Uterus (tissue), 4 donors: ENCODE measurements around the gene NETO2. TPM values are rescaled to one million over a fixed set of nuclear protein-coding genes. Genes with fewer than 3 reads are reported as not detected.

Source experiments
- DNase-seq, 2 donors: peaks; one replicate each; pipeline ENCODE4 v3.0.0-alpha.2; 2019 to 2020
- H3K27ac ChIP-seq, 2 donors: fragments of 200-600 bp; sonication (generic); 1 replicate in 1 of 2; 2 replicates in 1 of 2; pipeline ENCODE4 v1.5.1; 2016 to 2018
- H3K27me3 ChIP-seq, 2 donors: fragments of 200-600 bp; sonication (generic); one replicate each; pipeline ENCODE4 v1.5.1; 2018 to 2019; ENCODE audit warnings: control low read depth in 1 of 2
- H3K36me3 ChIP-seq, 2 donors: fragments of 200-600 bp; sonication (generic); one replicate each; pipeline ENCODE4 v1.5.1; 2019; ENCODE audit warnings: control low read depth in 1 of 2
- H3K4me1 ChIP-seq, 2 donors: fragments of 200-600 bp; sonication (generic); one replicate each; pipeline ENCODE4 v1.5.1; 2018 to 2019; ENCODE audit warnings: control low read depth in 1 of 2
- H3K4me3 ChIP-seq, 2 donors: fragments of 200-600 bp; sonication (generic); 1 replicate in 1 of 2; 2 replicates in 1 of 2; pipeline ENCODE4 v1.5.1; 2018 to 2019; ENCODE audit warnings: mild to moderate bottlenecking in 1 of 2
- H3K9me3 ChIP-seq, 2 donors: fragments of 200-600 bp; sonication (generic); one replicate each; pipeline ENCODE4 v1.5.1; 2019; ENCODE audit warnings: control low read depth in 1 of 2
- CTCF ChIP-seq, 4 experiments: fragments of 200-600 bp in 2 of 4; fragments of 450-650 bp in 2 of 4; sonication (generic) in 2 of 4; IDR thresholded peaks; one replicate each; pipeline ENCODE4 v1.5.1; 2016 to 2019; ENCODE audit warnings: antibody characterized with exemption in 4 of 4, mild to moderate bottlenecking in 2 of 4, moderate library complexity in 1 of 4
- POLR2A ChIP-seq, 2 donors: fragments of 450-650 bp; IDR thresholded peaks; one replicate each; pipeline ENCODE4 v1.6.1; 2016; ENCODE audit warnings: antibody characterized with exemption in 2 of 2, mild to moderate bottlenecking in 1 of 2, moderate library complexity in 1 of 2
- intact Hi-C: fragments of 100-400 bp; cut with DNase I; formaldehyde crosslinking; loops from one replicate; pipeline ENCODE4 v1.15.1; 2023; ENCODE audit warnings: low total_unique reads
- total RNA-seq, 4 donors: library from RNA; depleted of rRNA in 3 of 4; stranded (reverse); fragments of >200 nt in 3 of 4; gene quantifications; one replicate each; pipeline versions ENCODE4 v1.1.0 to v1.2.4, GENCODE V29; 2014 to 2023
- donor health status: DM: yes; HTN: yes; CAD: no.

Gene NETO2
- total RNA-seq, 4 donors from 2014 or later: 0.55 to 14.3 (median 5.0) TPM

- Histone ChIP-seq H3K9me3 (no peaks in the 10 kb centered on the region), H3K36me3 (no peaks in the 10 kb centered on the region), H3K27ac (no peak overlapping the region), H3K4me3 (no peak overlapping the region), H3K27me3 (no peaks in the 10 kb centered on the region), H3K4me1 (no peaks in the 10 kb centered on the region)
- no peak for DNase-seq
- TF ChIP-seq POLR2A (IDR thresholded peaks at IDR 0.05): no peak
- no peak for TF ChIP-seq CTCF (IDR thresholded peaks at IDR 0.05)
- intact Hi-C loops: no loop called here
These were observed 89.4 kb downstream of the NETO2 start for GRCh38 chr16:47054306-47054705.

DNA sequence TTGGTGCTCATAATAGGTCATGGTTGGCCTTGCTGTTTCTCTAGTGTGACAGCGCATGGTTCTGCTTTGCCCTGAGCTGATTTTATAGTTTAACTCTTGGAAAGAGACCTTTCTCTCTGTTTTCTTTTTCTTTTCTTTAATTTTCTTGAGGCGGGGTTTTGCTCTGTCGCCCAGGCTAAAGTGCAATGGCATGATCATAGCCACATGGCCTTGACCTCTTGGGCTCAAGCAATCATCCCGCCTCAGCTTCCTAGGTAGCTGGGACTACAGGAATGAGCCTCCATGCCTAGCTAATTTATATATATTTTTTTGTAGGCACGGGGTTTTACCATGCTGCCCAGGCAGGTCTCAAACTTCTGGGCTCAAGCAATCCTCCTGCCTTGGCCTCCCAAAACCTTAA is 89.8 kb downstream of the NETO2 start:
- intact Hi-C loops: no loop called here
- Histone ChIP-seq H3K4me3 (no peak overlapping the region), H3K27ac (no peak overlapping the region), H3K36me3 (no peaks in the 10 kb centered on the region), H3K27me3 (no peaks in the 10 kb centered on the region), H3K4me1 (no peaks in the 10 kb centered on the region), H3K9me3 (no peaks in the 10 kb centered on the region)
- no peak for DNase-seq
- TF ChIP-seq CTCF (IDR thresholded peaks at IDR 0.05): no peak

DNA sequence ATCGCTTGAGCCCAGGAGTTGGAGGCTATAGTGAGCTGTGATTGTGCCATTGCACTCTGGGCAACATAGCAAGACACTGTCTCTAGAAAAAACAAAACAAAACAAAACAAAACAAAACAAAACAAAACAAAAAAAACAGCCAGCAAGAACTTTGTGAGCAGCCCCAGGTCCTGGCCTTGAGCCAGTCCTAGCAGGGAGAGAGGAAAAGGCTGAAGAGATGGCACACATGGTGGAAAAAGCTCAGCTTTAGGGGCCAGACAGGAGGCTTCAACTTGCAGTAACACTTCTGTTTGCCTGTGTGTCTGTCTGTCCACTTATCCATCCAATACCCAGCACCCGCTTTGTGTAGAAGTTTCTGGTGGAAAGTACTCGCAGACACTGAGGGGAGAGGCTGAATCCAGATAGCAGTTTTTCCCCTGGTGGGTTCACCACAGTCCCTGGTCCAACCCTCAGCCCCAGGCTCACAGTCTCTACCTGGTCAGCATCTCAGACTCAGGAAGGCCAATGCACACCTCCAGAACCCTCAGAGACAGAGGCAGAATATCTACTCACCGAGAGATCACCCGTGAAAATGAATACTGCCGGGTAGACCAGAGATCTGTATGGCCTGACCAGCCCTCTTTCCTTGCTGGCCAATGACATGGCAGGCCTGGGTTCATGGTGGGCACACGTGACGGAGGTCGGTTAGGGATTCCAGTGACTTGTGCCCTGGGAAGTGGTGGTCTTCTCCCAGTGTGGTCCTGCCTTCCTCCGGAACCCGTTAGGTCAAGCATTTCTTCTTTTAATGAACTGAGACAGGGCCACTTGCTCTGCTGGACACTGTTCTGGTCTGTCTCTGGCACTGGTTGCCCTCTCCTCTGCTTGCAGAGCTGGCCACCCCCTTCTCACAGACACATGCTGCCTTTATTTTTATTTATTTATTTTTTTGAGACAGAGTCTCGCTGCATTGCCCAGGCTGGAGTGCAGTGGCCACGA is 90.8 kb downstream of the NETO2 start:
- DNase-seq: no peak
- no peaks in the 10 kb centered on the region for H3K36me3 ChIP-seq
- intact Hi-C loops: no loop called here
- H3K4me1 ChIP-seq: no peaks in the 10 kb centered on the region
- H3K9me3 ChIP-seq: no peaks in the 10 kb centered on the region
- H3K27ac ChIP-seq: no peak overlapping the region
- TF ChIP-seq POLR2A (IDR thresholded peaks at IDR 0.05) (no peak), CTCF (IDR thresholded peaks at IDR 0.05) (no peak)
- no peaks in the 10 kb centered on the region for H3K27me3 ChIP-seq
- H3K4me3 ChIP-seq: no peak overlapping the region

DNA sequence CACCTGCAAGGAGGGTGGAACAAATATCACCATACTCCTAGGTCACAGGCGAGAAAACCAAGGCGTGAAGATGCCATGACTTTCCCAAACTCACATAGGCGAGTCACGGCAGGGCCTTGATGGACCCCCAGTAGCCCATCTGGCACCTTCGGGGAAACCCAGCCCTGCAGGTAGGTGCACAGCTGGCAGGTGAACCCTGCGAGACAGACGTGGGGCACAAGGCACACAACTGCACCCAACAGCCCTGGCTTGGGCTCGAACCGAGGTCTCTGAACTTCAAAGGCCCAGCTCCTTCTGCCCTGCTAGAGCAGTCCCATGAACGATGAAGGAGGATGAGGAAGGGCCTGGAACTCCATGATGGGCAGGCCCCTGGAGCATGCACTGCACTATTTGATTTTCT is 92.7 kb downstream of the NETO2 start:
- DNase-seq: no peak
- H3K4me3 ChIP-seq: no peak overlapping the region
- H3K27ac ChIP-seq: no peak overlapping the region
- no peaks in the 10 kb centered on the region for H3K9me3 ChIP-seq
- no peaks in the 10 kb centered on the region for H3K4me1 ChIP-seq
- H3K27me3 ChIP-seq: no peaks in the 10 kb centered on the region
- no peaks in the 10 kb centered on the region for H3K36me3 ChIP-seq
- no peak for TF ChIP-seq CTCF (IDR thresholded peaks at IDR 0.05)
- TF ChIP-seq POLR2A (IDR thresholded peaks at IDR 0.05): no peak
- intact Hi-C loops: no loop called here

GRCh38 chr16:47049901-47050583 is 93.7 kb downstream of the NETO2 start:
- DNase-seq: no peak
- TF ChIP-seq CTCF (IDR thresholded peaks at IDR 0.05): no peak
- no peak for TF ChIP-seq POLR2A (IDR thresholded peaks at IDR 0.05)
- intact Hi-C loops: no loop called here
- no peaks in the 10 kb centered on the region for H3K27me3 ChIP-seq
- H3K4me3 ChIP-seq: no peak overlapping the region
- no peak overlapping the region for H3K27ac ChIP-seq
- H3K4me1 ChIP-seq: no peaks in the 10 kb centered on the region
- H3K9me3 ChIP-seq: no peaks in the 10 kb centered on the region
- H3K36me3 ChIP-seq: no peaks in the 10 kb centered on the region
